ENCODE measurements around the gene PRRT3. TPM values are rescaled to one million over a fixed set of nuclear protein-coding genes. Genes with fewer than 3 reads are reported as not detected.

PRRT3 gene
- total RNA-seq, 1 donor from 2014 or later, result 13.5 TPM

Other genes starting within 250 kb of the PRRT3 start
- 0.17 TPM in 1 of 2 replicates, not detected in the other for gene CPNE9, start 248.6 kb downstream of the PRRT3 start, total RNA-seq
- 41.7 and 45.3 TPM in 2 replicates for gene BRPF1, start 220.7 kb downstream of the PRRT3 start, total RNA-seq
- gene OGG1, start 202.5 kb downstream of the PRRT3 start, total RNA-seq, result 37.0 and 41.1 TPM in 2 replicates
- 81.0 and 83.7 TPM in 2 replicates for gene CAMK1, start 182.5 kb downstream of the PRRT3 start, total RNA-seq
- 63.4 and 64.6 TPM in 2 replicates for gene TADA3, start 159.9 kb downstream of the PRRT3 start, total RNA-seq
- gene ARPC4, start 159.3 kb downstream of the PRRT3 start, total RNA-seq, result 263 and 267 TPM in 2 replicates
- 33.2 and 37.7 TPM in 2 replicates for gene TTLL3, start 142.1 kb downstream of the PRRT3 start, total RNA-seq
- 84.3 and 85.7 TPM in 2 replicates for gene RPUSD3, start 108.4 kb downstream of the PRRT3 start, total RNA-seq
- gene CIDEC, start 72.2 kb downstream of the PRRT3 start, total RNA-seq, result not detected in 2 replicates
- 39.5 and 41.0 TPM in 2 replicates for gene JAGN1, start 61.8 kb downstream of the PRRT3 start, total RNA-seq
- 1.1 TPM in 2 replicates for gene IL17RE, start 49.6 kb downstream of the PRRT3 start, total RNA-seq
- 0.28 and 0.42 TPM in 2 replicates for gene IL17RC, start 35.3 kb downstream of the PRRT3 start, total RNA-seq
- gene CRELD1, start 18.6 kb downstream of the PRRT3 start, total RNA-seq, result 22.7 and 23.4 TPM in 2 replicates
- gene EMC3, start 34.4 kb upstream of the PRRT3 start, total RNA-seq, result 41.4 and 42.1 TPM in 2 replicates
- 71.4 and 73.8 TPM in 2 replicates for gene FANCD2, start 74.0 kb upstream of the PRRT3 start, total RNA-seq
- gene FANCD2OS, start 155.8 kb upstream of the PRRT3 start, total RNA-seq, result not detected in 2 replicates
- gene BRK1, start 163.3 kb upstream of the PRRT3 start, total RNA-seq, result 98.8 and 99.6 TPM in 2 replicates
- 62.8 and 65.2 TPM in 2 replicates for gene VHL, start 189.4 kb upstream of the PRRT3 start, total RNA-seq
- gene IRAK2, start 212.5 kb upstream of the PRRT3 start, total RNA-seq, result 4.5 and 5.1 TPM in 2 replicates

Data from activated CD4-positive, alpha-beta T cell treated with anti-CD3 and anti-CD28 coated beads, Interleukin-2, amount 10 ng/mL, durations not matched to agents 24 days and 14 days (primary cell).